ENCODE results near the gene CSK.

Gene CSK

GRCh38 chr15:74844319-74845207 is 62.7 kb downstream of the CSK start:
- no peak for DNase-seq

- no peak for DNase-seq
These were observed 63.3 kb downstream of the CSK start for GRCh38 chr15:74845208-74845568.

GRCh38 chr15:74845581-74845980 is 63.7 kb downstream of the CSK start:
- DNase-seq, result no peak

GRCh38 chr15:74847432-74847831 is 65.6 kb downstream of the CSK start:
- no peak for DNase-seq

GRCh38 chr15:74850393-74850792 is 68.5 kb downstream of the CSK start:
- no peak for DNase-seq

GRCh38 chr15:74851960-74852359 is 70.1 kb downstream of the CSK start:
- no peak for DNase-seq
